H1 (cell line): Measurements from ENCODE around the gene RSU1. TPM values are rescaled to one million over a fixed set of nuclear protein-coding genes. Genes with fewer than 3 reads are reported as not detected.

Source experiments
- CTBP2 ChIP-seq: IDR thresholded peaks from 2 replicates; pipeline ENCODE4 v1.7.0; 2011; ENCODE audit warnings: borderline replicate concordance, mild to moderate bottlenecking, moderate library complexity, mixed read lengths, low read length; ENCODE audit not compliant: insufficient read depth, insufficient read length
- FOSL1 ChIP-seq: IDR thresholded peaks from 2 replicates; pipeline ENCODE4 v1.6.1; 2011; ENCODE audit warnings: mild to moderate bottlenecking, low read depth, low read length, moderate library complexity; ENCODE audit not compliant: insufficient read depth
- HDAC2 ChIP-seq, 2 experiments: fragments of 300-600 bp in 1 of 2; sonication (generic) in 1 of 2; IDR thresholded peaks; 2 replicates each; pipeline ENCODE4 v1.6.1; 2011 to 2012; ENCODE audit warnings: low read depth in 2 of 2, low read length in 2 of 2, mild to moderate bottlenecking in 2 of 2, moderate library complexity in 2 of 2, borderline replicate concordance in 1 of 2, inconsistent platforms in 1 of 2
- RAD21 ChIP-seq, 2 experiments: IDR thresholded peaks in 1 of 2; conservative IDR thresholded peaks in 1 of 2; 2 replicates each; pipeline ENCODE4 v1.6.1; 2011; ENCODE audit warnings: low read depth in 2 of 2, low read length in 2 of 2, improper control_type of control experiment in 1 of 2, inconsistent platforms in 1 of 2, mild to moderate bottlenecking in 1 of 2, moderate library complexity in 1 of 2
- RBBP5 ChIP-seq: IDR thresholded peaks from 2 replicates; pipeline ENCODE4 v1.7.1; 2012; ENCODE audit warnings: low read depth, mild to moderate bottlenecking, inconsistent platforms, low read length, moderate library complexity, borderline replicate concordance
- RNF2 ChIP-seq: fragments of 200-900, 300-1000 bp; sonication (generic); IDR thresholded peaks from 2 replicates; pipeline ENCODE4 v1.7.1; 2016; ENCODE audit warnings: borderline replicate concordance, low read depth, mild to moderate bottlenecking, antibody characterized with exemption, low read length; ENCODE audit not compliant: poor library complexity, severe bottlenecking; ENCODE audit errors: missing control alignments
- SIN3A ChIP-seq, 2 experiments: IDR thresholded peaks in 1 of 2; conservative IDR thresholded peaks in 1 of 2; 2 replicates each; pipeline ENCODE4 v1.6.1; 2011 to 2012; ENCODE audit warnings: low read length in 2 of 2, improper control_type of control experiment in 1 of 2, low read depth in 1 of 2, mild to moderate bottlenecking in 1 of 2
- TCF12 ChIP-seq: IDR thresholded peaks from 2 replicates; pipeline ENCODE4 v1.6.1; 2011; ENCODE audit warnings: low read depth, mild to moderate bottlenecking, low read length
- polyA plus RNA-seq, 7 experiments: library from polyadenylated mRNA; depleted of rRNA in 3 of 7; stranded (reverse) in 5 of 7; unstranded in 2 of 7; fragments of >200 nt in 5 of 7; fragments of 200-250 nt in 2 of 7; gene quantifications; 1 replicate in 5 of 7; 2 replicates in 1 of 7; 4 replicates in 1 of 7; pipeline versions ENCODE4 v1.2.1 to v1.2.3, GENCODE V29; 2011 to 2013; ENCODE audit warnings: missing spikeins in 2 of 7, mixed read lengths in 2 of 7
- total RNA-seq: library from RNA; stranded (reverse); fragmentation: NEBNext Ultra II Directional; extraction: Animal tissue kit (Norgen Biotek cat#: 25700); gene quantifications from 2 replicates; pipeline ENCODE4 v1.2.1, GENCODE V29; 2021

The RSU1 gene
- total and polyA plus RNA-seq, 2 of the 8 experiments (the other 6 are each of a cell fraction or from before 2014, with no cell fraction given), result 50.0 to 68.2 TPM

- TF ChIP-seq RAD21 (IDR thresholded peaks at IDR 0.05 in 1 of 2, conservative IDR thresholded peaks at IDR 0.05 in 1 of 2; ENCODE audit: low read depth in 2 of 2, low read length in 2 of 2) (no peak), CTBP2 (no peak), HDAC2 (IDR thresholded peaks at IDR 0.05; ENCODE audit: borderline replicate concordance in 1 of 2, low read depth in 2 of 2, low read length in 2 of 2) (no peak), RBBP5 (no peak), FOSL1 (no peak), SIN3A (conservative IDR thresholded peaks at IDR 0.05 in 1 of 2, IDR thresholded peaks at IDR 0.05 in 1 of 2; ENCODE audit: low read depth in 1 of 2, low read length in 2 of 2) (no peak), TCF12 (no peak), RNF2 (no peak)
Observed at GRCh38 chr10:16787361-16787791, 29.8 kb downstream of the RSU1 start (continued).
